ENCODE data around the gene COX18.

Gene COX18

DNA sequence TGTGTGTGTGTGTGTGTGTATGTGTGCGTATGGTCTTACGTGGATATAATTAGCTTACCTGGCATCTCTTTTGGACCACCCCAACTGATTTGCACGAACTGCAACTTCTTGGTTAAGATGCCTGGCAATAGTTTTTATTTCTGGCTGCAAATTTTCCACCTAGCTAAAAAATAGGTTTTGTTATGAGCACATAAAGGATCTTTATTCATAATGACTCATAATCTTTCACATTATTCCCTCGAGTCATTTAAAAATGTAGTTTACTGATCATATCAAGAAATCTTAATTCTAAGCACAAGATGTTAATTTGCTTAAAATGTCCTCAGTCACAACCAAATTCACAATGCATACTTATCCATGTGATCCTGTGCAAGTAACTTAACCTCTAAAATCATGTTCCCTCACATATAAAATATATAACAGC is 1.5 kb downstream of the COX18 start:
- ATAC-seq = no peak

DNA sequence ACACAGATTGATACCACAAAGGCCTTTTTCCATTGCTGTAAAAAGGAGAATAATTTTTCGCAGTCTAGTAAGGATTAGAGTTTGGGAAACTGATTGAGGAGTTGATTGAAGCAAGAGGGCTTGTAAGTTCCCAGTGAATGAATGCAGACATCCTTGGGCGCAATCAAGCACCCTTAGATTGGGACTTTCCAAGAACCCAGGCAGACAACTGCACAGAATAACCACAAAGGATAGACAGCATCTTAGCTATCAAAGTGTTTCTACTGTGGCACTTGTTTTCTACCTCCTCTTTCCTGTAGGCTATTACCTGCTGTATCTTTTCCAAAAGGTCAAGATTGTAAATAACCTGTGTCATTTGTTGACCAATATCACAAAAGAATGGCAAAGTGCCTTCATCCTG is 2.6 kb downstream of the COX18 start:
- ATAC-seq = no peak
- TF ChIP-seq, protein P1, sequence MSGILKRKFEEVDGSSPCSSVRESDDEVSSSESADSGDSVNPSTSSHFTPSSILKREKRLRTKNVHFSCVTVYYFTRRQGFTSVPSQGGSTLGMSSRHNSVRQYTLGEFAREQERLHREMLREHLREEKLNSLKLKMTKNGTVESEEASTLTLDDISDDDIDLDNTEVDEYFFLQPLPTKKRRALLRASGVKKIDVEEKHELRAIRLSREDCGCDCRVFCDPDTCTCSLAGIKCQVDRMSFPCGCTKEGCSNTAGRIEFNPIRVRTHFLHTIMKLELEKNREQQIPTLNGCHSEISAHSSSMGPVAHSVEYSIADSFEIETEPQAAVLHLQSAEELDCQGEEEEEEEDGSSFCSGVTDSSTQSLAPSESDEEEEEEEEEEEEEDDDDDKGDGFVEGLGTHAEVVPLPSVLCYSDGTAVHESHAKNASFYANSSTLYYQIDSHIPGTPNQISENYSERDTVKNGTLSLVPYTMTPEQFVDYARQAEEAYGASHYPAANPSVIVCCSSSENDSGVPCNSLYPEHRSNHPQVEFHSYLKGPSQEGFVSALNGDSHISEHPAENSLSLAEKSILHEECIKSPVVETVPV (CRISPR knock-in tag; IDR thresholded peaks at IDR 0.05) = no peak
- TF ChIP-seq ZNF8 (CRISPR knock-in tag; IDR thresholded peaks at IDR 0.05) (no peak), BACH2 (CRISPR knock-in tag; IDR thresholded peaks at IDR 0.05; ENCODE audit: borderline replicate concordance) (no peak), TOX (CRISPR knock-in tag; IDR thresholded peaks at IDR 0.05; ENCODE audit: borderline replicate concordance) (no peak), RARB (CRISPR knock-in tag; IDR thresholded peaks at IDR 0.05) (no peak), TCF4 (CRISPR knock-in tag; IDR thresholded peaks at IDR 0.05; ENCODE audit: borderline replicate concordance) (no peak), GLIS3 (CRISPR knock-in tag; IDR thresholded peaks at IDR 0.05) (no peak), ESRRG (CRISPR knock-in tag; IDR thresholded peaks at IDR 0.05) (no peak), ZFP3 (CRISPR knock-in tag; IDR thresholded peaks at IDR 0.05) (no peak), PPARA (CRISPR knock-in tag; IDR thresholded peaks at IDR 0.05; ENCODE audit: borderline replicate concordance) (no peak), ZC3H10 (CRISPR knock-in tag; IDR thresholded peaks at IDR 0.05) (no peak)
- TF ChIP-seq, protein P2, sequence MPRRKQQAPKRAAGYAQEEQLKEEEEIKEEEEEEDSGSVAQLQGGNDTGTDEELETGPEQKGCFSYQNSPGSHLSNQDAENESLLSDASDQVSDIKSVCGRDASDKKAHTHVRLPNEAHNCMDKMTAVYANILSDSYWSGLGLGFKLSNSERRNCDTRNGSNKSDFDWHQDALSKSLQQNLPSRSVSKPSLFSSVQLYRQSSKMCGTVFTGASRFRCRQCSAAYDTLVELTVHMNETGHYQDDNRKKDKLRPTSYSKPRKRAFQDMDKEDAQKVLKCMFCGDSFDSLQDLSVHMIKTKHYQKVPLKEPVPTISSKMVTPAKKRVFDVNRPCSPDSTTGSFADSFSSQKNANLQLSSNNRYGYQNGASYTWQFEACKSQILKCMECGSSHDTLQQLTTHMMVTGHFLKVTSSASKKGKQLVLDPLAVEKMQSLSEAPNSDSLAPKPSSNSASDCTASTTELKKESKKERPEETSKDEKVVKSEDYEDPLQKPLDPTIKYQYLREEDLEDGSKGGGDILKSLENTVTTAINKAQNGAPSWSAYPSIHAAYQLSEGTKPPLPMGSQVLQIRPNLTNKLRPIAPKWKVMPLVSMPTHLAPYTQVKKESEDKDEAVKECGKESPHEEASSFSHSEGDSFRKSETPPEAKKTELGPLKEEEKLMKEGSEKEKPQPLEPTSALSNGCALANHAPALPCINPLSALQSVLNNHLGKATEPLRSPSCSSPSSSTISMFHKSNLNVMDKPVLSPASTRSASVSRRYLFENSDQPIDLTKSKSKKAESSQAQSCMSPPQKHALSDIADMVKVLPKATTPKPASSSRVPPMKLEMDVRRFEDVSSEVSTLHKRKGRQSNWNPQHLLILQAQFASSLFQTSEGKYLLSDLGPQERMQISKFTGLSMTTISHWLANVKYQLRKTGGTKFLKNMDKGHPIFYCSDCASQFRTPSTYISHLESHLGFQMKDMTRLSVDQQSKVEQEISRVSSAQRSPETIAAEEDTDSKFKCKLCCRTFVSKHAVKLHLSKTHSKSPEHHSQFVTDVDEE (CRISPR knock-in tag; IDR thresholded peaks at IDR 0.05) = no peak
- TF ChIP-seq, protein P3, sequence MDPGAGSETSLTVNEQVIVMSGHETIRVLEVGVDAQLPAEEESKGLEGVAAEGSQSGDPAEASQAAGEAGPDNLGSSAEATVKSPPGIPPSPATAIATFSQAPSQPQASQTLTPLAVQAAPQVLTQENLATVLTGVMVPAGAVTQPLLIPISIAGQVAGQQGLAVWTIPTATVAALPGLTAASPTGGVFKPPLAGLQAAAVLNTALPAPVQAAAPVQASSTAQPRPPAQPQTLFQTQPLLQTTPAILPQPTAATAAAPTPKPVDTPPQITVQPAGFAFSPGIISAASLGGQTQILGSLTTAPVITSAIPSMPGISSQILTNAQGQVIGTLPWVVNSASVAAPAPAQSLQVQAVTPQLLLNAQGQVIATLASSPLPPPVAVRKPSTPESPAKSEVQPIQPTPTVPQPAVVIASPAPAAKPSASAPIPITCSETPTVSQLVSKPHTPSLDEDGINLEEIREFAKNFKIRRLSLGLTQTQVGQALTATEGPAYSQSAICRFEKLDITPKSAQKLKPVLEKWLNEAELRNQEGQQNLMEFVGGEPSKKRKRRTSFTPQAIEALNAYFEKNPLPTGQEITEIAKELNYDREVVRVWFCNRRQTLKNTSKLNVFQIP (CRISPR knock-in tag; IDR thresholded peaks at IDR 0.05; ENCODE audit: borderline replicate concordance, low read depth) = no peak
- TF ChIP-seq, protein P4, sequence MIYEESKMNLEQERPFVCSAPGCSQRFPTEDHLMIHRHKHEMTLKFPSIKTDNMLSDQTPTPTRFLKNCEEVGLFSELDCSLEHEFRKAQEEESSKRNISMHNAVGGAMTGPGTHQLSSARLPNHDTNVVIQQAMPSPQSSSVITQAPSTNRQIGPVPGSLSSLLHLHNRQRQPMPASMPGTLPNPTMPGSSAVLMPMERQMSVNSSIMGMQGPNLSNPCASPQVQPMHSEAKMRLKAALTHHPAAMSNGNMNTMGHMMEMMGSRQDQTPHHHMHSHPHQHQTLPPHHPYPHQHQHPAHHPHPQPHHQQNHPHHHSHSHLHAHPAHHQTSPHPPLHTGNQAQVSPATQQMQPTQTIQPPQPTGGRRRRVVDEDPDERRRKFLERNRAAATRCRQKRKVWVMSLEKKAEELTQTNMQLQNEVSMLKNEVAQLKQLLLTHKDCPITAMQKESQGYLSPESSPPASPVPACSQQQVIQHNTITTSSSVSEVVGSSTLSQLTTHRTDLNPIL (CRISPR knock-in tag; IDR thresholded peaks at IDR 0.05; ENCODE audit: low read depth) = no peak

More for the DNA sequence above, 1.5 kb downstream of the COX18 start:
- no peak for TF ChIP-seq ZC3H10 (CRISPR knock-in tag; IDR thresholded peaks at IDR 0.05)
- TF ChIP-seq OSR1 (CRISPR knock-in tag; IDR thresholded peaks at IDR 0.05) = no peak
- TF ChIP-seq, protein P4 (CRISPR knock-in tag; IDR thresholded peaks at IDR 0.05; ENCODE audit: low read depth) = no peak
- TF ChIP-seq GLIS3 (CRISPR knock-in tag; IDR thresholded peaks at IDR 0.05) = no peak
- no peak for TF ChIP-seq ZFP30 (CRISPR knock-in tag; IDR thresholded peaks at IDR 0.05)
- TF ChIP-seq, protein P2 (CRISPR knock-in tag; IDR thresholded peaks at IDR 0.05) = no peak
- TF ChIP-seq ZNF8 (CRISPR knock-in tag; IDR thresholded peaks at IDR 0.05) = no peak
- no peak for TF ChIP-seq RARB (CRISPR knock-in tag; IDR thresholded peaks at IDR 0.05)
- no peak for TF ChIP-seq ISL1 (CRISPR knock-in tag; IDR thresholded peaks at IDR 0.05)
- TF ChIP-seq ESRRG (CRISPR knock-in tag; IDR thresholded peaks at IDR 0.05) = no peak
- TF ChIP-seq PPARA (CRISPR knock-in tag; IDR thresholded peaks at IDR 0.05; ENCODE audit: borderline replicate concordance) = no peak
- no peak for TF ChIP-seq ZNF565 (CRISPR knock-in tag; conservative IDR thresholded peaks at IDR 0.05; ENCODE audit: low read depth)
- TF ChIP-seq CSDC2 (CRISPR knock-in tag; IDR thresholded peaks at IDR 0.05) = no peak
- TF ChIP-seq ZFP3 (CRISPR knock-in tag; IDR thresholded peaks at IDR 0.05) = no peak
- TF ChIP-seq, protein P5, sequence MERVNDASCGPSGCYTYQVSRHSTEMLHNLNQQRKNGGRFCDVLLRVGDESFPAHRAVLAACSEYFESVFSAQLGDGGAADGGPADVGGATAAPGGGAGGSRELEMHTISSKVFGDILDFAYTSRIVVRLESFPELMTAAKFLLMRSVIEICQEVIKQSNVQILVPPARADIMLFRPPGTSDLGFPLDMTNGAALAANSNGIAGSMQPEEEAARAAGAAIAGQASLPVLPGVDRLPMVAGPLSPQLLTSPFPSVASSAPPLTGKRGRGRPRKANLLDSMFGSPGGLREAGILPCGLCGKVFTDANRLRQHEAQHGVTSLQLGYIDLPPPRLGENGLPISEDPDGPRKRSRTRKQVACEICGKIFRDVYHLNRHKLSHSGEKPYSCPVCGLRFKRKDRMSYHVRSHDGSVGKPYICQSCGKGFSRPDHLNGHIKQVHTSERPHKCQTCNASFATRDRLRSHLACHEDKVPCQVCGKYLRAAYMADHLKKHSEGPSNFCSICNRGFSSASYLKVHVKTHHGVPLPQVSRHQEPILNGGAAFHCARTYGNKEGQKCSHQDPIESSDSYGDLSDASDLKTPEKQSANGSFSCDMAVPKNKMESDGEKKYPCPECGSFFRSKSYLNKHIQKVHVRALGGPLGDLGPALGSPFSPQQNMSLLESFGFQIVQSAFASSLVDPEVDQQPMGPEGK (CRISPR knock-in tag; IDR thresholded peaks at IDR 0.05; ENCODE audit: borderline replicate concordance) = no peak
- TF ChIP-seq TCF4 (CRISPR knock-in tag; IDR thresholded peaks at IDR 0.05; ENCODE audit: borderline replicate concordance) = no peak
- no peak for TF ChIP-seq SNAI2 (CRISPR knock-in tag; IDR thresholded peaks at IDR 0.05)
- TF ChIP-seq, protein P3 (CRISPR knock-in tag; IDR thresholded peaks at IDR 0.05; ENCODE audit: borderline replicate concordance, low read depth) = no peak
- TF ChIP-seq ARNTL (CRISPR knock-in tag; IDR thresholded peaks at IDR 0.05; ENCODE audit: borderline replicate concordance, low read depth) = no peak

All from SK-N-SH treated with all-trans-retinoic acid at 6 μM for 48 hours (cell line).